ENCODE results near the gene RALGPS1.

DNA sequence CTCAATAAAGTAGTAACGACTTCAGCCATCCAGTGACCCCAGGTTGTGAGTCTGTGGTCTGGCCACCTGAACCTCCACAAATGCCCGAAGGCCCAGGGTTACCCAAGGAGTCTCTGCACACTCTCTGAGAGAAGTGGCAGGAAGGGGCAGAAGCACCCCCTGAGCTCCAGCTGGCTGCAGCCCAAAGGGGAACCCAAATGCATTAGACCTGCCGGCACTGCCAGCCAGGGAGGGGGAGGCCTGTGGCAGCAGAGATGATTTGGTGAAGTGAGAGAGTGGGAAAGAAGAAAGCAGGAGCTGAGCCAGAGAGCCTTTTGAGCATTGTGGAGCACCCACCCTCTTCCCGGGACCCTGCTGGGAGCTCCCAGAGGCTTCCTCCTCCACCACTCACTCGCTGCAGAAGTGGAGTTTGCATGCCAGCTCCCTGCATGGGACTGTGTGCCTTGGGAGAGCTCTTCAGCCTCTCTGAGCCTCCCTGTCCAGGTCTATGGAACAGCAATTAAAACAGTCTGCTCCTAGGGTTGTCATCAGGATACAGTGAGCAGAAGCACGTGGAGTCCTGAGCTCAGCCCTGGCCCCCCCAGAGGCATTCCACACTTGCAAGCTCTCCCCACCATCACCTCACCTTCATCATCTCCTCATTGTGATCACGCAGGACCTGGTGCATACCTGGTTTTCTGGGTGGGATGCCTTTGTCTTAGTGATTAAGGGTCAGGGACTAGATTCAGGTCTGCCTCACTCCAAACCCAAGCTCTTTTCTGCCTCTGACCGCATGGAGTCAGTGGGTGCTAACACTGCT lies 221.7 kb downstream of the RALGPS1 start:
- TF ChIP-seq GATA2 (IDR thresholded peaks at IDR 0.05; ENCODE audit: low read depth, low read length) (no peak), GATA3 (IDR thresholded peaks at IDR 0.05; ENCODE audit: low read depth, low read length) (no peak)

All from SH-SY5Y (cell line).